ENCODE results near the gene SPCS2.
A peak's percentile ranks its signal among the peaks of the same experiment; 100 is the strongest.

SPCS2 gene

DNA sequence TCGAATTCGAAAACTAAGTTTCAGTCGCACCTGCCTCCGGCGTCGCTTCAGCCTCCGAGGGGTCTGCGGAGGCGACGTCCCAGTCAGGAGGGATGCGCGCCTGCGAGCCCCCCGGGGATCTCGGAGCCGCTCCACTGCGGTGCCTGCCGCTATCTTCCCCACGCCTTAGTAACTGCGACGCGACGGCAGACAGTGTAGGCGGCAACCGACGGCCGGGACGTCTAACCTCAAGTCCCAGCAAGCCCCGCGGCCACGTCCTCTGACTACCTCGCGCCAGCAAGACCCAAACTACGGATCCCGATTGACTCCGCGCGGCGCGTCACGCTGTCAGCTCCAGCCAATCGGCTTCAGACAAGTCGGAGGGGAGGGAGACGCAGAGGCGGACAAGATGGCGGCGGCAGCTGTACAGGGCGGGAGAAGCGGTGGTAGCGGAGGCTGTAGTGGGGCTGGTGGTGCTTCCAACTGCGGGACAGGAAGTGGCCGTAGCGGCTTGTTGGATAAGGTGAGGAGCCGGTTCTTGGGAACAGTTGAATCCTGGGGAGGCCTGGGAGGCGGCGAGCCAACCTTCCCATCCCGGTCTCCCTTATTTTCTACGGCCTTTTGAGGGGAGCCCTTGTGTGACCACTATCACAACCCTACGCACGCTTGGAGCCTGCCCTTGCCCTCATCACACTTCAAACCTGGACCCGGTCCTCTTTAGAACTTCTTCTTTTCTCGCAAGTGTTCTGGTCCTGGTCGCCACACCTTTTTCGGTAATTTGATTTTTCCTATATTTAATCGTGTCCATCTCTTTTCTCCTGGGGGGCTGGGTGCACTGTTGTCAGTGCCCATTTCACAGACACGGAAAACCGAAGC, at the start of gene SPCS2, which contains the start of gene XRRA1:
SPCS2 (plus strand) TSS at position 369 of the 855 bp plus-strand sequence; CDS start at position 389, 20 bp downstream.
XRRA1 (minus strand) TSS at position 194 of the 855 bp plus-strand sequence. CDS start 8,213 bp downstream, outside the sequence.
- H3K4me3 ChIP-seq (ENCODE audit: low read depth, low read length), result peak within 1 kb of the TSS; percentile 99

DNA sequence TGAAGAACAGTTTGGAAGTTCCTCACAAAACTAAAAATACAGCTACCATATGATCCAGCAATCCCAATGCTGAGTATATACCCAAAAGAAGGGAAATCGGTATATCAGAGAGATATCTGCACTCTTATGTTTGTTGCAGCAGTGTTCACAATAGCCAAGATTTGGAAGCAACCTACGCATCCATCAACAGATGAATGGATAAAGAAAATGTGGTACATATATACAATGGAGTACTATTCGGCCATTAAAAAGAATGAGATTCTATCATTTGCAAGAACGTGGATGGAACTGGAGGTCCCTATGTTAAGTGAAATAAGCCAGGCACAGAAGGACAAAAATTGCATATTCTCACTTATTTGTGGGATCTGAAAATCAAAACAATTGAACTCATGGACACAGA, 46.7 kb upstream of the SPCS2 start:
- H3K4me3 ChIP-seq (ENCODE audit: low read depth, low read length), result no peak overlapping the region

DNA sequence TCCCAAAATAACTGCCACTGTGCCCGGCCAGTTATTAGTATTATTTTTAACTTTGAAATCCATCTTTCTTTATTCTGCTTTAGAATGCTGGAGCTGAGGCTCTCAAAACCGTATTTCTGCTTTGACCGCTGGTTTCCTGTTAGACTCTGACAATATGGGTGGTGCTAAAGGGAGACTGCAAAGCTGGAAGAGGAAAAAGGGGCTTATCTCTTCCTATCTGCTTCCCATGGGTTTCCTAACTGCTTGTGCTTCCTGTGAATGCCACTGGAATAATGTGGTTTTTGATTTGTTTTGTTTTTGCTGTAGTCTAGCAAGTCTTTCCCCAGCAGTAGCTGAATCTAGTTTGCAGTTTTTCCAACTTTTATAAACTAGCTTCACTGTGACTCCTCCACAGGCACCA, 43.7 kb upstream of the SPCS2 start:
- no peak overlapping the region for H3K4me3 ChIP-seq (ENCODE audit: low read depth, low read length)

DNA sequence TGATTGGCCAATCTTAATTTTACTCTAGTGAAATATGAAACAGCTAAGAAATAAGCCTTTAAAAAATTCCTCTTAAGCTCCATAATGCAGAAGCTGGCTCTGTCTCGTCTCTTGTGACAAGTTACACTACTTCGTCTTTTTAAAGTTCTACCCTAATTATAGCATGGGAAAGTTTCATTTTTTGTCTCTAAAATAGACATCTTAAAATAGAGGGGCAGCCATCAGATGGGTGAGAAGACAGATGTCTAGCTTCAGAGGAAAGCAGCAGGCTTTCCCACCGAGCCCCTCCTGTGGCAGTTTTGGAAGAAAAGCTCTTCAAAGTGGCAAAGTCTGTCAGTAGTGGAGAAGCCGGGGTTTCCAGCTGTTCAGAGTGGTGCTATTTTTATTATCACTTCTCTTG, 39.7 kb upstream of the SPCS2 start:
- H3K4me3 ChIP-seq (ENCODE audit: low read depth, low read length), result no peak overlapping the region

DNA sequence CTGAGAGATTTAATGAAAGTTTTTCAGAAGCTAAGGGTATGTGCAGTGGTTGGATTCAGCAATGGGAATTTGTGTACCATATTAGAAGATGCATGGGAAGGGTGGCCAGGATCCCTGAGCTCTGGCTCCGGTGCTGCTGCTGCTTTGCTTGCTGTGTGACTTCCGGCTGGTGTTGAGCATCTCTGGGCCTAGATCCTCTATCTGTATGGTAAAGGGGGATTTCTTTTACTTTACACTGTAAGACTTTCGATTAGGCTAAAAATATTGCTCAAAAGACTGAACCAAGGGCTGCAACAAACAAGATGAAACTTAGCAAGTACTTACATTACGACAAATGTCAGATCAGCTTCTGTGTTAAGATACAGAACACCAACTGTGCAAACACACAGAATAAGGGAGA, 39.3 kb upstream of the SPCS2 start:
- no peak overlapping the region for H3K4me3 ChIP-seq (ENCODE audit: low read depth, low read length)

DNA sequence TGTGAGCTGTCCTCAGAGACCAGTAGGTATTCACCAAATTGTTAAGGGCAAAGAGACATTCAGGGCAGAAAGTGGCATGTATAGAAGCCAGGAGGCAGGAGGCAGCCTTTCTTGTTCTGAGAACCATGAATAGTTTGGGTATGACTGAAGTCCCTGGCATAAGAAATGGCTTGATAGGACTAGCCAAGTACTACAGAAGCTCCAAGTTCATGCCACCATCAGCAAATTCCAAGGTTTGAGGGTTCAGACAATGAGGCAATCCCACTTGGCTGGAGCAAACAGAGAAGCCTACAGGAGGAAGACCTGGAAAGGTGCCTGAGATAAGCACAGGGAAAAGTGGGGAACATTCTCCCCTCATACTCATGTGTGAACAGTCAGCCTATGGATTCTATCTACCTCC, 25.9 kb upstream of the SPCS2 start:
- H3K4me3 ChIP-seq (ENCODE audit: low read depth, low read length), result no peak overlapping the region

DNA sequence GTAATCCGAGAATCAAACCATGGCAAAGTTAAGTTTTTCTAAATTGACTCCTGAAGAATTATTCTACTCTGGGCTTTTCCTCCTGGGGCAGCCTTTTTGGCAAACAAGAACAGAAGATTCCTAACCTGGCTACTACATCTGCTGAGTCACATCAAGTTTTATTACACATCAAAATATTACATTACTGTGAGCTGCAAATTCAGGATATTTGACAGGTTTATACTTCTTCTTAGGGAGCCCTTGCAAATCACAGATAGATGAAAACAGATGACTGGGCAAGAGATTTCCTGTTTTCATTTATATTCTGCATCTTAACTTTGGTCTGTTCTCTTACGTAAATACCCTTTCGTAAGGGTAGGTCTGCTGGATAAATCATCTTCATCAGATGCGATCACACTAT, 23.8 kb upstream of the SPCS2 start:
- no peak overlapping the region for H3K4me3 ChIP-seq (ENCODE audit: low read depth, low read length)

DNA sequence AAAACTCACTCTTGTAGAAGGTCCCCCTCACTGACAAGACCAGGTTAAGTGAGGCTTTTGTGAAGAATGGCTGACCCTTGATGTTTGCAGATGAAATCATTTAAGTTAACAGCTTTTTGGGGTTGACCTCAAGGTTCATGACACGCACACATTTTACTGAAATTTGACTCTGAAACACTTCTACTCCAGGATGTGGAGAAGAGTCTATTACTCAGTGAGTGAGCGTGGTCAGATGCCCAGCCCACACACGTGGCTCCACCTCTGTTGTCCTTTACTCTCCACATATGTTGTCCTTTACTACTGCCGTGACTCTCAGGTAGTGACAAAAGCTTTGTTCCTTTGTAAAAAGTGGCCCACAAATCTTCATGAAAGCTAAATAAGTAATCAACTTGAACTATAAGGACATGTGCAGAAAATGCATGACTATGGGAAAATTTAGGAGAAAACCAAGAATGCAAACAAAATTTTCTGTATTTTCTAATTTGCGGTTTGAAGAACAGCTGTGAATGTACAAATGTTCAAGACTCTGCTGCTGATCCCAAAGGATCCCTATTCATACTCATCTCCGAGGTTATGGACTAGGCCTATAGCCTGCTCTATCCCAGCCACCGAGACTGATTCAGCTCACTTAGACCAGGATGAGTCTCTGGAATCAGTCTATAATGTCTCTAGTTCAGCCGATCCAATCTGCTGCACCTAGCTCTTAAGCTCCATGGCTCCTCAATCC, 22.6 kb upstream of the SPCS2 start:
- no peak overlapping the region for H3K4me3 ChIP-seq (ENCODE audit: low read depth, low read length)

DNA sequence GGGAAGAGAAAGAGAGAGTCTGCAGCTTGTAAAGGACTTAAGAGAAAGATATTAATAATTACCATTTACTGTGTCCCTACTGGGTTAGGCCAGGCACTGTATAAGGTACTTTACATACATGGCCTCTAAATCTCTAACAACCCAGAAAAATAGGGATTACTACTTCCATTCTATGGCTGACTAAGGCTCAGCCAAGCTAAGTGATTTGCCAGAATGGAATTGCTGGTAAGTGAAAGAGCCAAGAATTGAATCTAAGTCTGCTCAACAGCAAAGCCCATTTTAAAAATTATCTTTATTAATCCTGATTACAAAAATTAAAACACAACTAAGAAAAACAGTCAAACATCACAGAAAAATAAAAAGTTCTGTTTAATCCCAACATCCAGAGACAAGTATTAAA, 21.6 kb upstream of the SPCS2 start:
- no peak overlapping the region for H3K4me3 ChIP-seq (ENCODE audit: low read depth, low read length)

DNA sequence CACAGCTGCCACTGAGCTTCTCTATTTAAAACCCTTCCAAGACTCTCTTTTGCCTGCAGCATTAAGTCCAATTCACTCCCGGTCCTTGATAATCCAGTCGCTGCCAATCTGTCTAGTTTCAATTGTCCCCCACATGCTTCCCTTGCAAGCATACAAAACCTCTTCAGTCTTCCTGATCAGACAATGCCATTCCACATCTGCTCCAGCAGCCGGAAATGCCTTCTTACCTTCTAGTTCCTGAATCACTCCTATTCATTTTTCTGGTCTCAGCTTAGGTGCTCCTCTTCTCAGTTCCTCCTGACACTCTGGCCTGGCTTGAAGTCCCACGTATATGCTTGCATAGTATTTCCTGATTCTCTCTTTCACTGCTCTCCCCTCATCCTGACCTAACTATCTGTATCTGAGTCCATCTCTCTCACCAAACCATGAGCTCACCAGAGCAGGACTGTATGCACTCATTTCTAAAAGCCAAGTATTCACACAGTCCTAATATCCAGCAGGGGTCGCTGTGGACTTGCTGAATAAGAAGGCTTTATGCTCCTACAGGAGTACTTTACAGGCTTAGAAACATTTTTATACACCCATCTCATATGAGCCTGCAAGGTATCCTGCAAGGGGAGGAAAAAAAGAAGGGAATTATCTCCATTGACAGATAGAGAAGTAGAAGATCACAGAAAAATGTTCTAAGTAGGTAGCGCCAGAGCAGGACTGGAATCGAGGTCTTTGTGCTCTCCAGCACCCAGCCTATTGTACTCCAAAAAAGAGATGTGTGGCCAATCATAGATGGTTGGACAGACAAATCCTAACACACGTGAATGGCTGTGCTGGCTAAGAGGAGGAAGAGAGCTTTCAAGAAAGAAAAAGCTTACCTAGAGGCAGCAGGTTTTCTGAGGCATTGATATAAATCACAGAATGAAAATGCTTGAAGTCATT, 19.4 kb upstream of the SPCS2 start:
- H3K4me3 ChIP-seq (ENCODE audit: low read depth, low read length), result no peak overlapping the region

DNA sequence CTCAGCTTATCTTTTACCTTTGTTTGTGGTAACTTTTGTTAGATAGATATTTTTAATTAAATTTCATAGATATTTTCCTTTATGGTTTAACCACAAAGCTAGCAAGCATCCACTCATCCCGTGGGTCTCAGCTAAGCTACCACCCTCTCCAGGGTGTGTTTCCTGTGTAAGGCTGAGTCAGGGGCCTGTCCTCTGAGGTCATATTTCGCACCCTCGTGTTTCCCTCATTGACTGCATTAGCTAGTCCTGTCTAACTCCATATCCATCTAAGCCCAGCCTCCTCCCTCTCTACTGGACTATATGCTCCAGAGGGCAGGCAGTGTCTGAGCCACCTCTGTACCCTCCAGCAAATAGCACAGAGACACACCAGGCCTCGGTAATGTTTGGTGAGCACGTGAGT, 16.9 kb upstream of the SPCS2 start:
- no peak overlapping the region for H3K4me3 ChIP-seq (ENCODE audit: low read depth, low read length)

DNA sequence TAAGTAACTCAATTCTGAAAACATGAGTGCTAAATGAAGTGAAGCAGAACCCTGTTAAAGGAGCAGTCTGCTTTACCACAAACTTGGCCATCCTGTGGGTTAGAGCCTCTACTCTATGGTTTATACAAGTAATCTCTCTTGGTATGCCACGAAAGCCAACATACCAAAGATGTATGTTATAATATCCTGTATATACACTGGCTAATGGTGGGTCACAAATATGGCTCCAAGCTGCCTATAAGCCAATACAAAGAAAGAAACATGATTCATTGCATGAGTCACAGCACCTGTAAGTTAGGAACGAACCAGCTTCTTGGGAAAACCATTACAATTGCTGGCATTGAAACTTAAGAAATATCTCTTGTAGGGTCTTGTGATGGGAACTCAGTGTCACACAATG, 16.3 kb upstream of the SPCS2 start:
- H3K4me3 ChIP-seq (ENCODE audit: low read depth, low read length), result no peak overlapping the region

DNA sequence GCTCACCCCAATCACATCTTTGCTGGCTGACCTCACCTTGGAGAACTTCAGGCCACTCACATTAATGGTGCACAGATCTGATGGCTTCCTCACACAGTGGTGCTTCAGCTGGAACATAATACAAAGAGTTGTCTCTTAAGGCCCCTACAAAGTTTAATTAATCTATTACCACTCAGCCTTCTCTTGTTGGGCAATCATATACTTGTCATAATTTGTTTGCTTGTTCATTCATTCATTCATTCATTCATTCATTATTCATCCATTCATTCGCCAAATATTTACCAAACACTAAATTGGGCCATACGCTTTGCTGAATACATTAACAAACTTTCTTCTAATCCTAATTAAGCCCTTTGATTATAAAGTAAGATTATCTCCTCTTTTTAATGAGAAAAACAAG, 15.3 kb upstream of the SPCS2 start:
- H3K4me3 ChIP-seq (ENCODE audit: low read depth, low read length), result no peak overlapping the region

DNA sequence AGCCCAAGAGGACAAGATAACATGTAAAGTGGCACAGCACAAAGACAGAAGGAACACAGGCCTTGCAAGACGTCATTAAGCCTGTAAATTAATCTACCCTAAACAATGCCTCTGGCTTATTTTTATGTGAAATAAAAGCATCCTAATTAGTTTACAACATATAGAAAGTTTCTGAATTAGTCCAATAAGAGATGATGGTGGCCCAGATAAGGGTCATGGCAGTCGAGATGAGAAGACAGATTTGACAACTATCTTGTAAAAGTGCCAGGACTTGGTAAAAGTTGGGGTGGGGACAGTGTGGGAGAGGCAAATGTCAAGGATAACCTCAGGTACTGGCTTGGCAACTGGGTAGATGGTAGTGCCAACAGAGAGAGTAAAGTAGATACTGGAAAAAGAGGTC, 13.8 kb upstream of the SPCS2 start:
- H3K4me3 ChIP-seq (ENCODE audit: low read depth, low read length), result no peak overlapping the region

DNA sequence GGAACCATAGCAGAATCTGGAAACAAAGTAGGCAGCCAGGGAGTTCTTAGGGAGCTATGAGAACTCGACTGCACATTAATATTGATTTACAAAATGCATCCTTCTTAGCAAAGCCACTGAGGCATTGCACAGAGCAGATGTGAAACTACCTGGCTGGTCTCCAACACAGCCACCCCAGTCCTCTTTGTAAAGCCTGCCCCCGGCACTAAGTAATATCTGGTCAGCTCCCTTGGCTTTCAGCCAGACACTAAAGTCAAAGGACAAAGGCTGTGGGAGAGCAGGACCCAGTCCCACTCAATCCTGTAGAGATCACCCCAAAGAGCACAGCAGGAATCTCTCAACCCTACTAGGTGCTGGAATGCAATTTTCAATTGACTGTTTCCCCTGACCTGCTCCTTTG, 13.0 kb upstream of the SPCS2 start:
- H3K4me3 ChIP-seq (ENCODE audit: low read depth, low read length), result no peak overlapping the region

DNA sequence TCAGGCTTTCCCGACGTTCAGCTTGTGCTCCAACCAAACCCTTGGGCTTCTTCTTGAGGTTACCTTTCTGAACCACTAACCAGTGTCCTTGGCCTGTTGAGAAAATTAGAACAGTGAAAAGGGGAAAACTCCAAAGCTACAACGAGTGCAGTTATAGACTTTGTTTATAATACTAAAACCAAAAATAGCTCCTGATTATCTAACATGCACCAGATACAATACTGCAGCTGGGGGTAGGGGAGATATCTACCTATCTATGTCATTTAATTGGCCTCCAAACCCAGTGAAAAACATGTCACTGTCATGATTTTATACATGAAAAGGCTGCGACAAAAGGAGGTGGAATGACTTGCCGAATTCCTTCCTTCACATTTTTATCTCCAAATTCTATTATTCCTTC, 12.1 kb upstream of the SPCS2 start:
- H3K4me3 ChIP-seq (ENCODE audit: low read depth, low read length), result no peak overlapping the region

DNA sequence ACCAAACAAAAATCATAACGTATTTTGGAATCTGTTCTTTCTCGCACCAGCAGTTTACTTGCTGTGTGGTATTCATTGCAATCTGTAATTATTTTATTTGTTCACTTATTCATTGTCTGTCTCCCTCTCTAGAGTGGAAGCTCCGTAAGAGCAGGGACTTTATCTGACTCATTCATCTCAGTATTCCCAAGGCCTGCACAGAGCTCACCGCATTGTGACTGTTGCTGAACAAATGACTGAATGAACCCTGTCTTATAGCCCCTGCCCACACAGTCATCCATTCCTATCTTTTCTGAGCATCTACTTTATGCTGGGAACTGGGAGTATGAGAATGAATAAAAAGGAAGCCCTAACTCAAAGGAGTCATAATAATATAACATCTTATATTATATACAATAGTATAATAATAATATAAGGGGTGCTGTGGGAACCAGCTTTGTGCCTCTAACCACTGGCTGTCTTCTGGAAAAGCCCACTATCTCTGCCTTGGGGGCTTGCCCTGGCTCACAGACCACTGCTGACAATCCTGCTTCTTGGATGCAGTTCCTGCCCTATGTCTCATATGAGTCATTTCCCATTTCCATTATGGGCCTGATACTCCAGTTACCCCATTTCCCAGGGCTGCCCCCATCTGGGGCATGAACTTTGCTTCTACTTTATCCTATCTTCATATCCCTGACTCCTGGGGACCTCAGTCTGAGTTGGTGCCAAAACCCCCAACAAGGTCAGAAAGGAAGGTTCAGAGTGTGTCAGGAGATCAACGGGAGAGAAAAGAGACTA, 11.2 kb upstream of the SPCS2 start:
- H3K4me3 ChIP-seq (ENCODE audit: low read depth, low read length), result no peak overlapping the region

DNA sequence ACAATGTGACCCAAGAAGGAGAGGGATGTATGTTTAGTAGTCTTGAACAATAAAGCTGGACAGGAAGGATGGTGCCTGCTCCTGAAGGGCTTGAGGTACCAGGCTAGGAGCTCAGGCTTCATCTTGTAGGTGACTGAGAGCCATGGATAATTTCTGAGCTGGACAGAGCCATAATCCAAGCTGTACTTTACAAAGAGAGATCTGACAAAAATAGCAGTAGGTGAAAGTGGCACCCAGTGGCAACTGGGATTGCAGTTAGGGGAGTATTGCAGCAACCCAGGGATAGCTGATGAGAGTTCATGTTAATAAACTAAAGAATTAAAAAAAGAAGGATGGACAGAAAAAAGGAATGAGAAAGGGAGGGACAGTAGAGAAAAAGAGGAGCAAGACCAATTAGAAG, 7.6 kb upstream of the SPCS2 start:
- H3K4me3 ChIP-seq (ENCODE audit: low read depth, low read length), result no peak overlapping the region

DNA sequence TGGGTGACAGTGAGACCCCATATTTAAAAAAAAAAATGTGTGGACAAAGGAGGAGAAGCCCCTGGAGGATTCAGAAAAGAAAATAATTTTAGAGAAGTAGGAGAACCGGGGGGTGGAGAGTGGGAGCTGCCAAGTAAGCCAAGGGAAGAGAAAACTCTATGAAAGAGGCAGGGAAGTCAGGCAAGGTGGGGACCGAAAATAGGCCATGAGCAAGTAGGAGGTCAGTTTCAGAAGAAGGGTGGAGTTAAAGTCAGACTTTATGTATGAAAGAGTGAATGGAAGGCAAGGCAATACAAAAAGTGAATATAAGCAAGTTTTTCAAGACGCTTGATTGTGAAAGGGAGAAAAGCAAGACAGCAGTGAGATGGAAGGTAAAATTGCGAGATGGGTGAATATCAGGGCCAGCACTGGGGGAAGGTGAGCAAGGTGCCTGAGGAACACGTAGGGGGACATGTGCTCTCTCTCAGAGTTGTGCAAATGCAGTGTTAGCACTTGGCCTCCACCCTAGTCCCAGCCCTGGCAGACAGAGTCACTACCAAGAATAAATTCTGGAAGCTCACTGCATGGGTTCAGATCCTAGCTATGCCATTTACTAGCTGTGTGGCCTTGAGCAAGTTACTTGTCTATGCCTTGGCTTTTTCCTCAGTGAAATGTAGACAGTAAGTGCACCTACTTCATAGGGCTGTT, 6.8 kb upstream of the SPCS2 start:
- H3K4me3 ChIP-seq (ENCODE audit: low read depth, low read length), result no peak overlapping the region

DNA sequence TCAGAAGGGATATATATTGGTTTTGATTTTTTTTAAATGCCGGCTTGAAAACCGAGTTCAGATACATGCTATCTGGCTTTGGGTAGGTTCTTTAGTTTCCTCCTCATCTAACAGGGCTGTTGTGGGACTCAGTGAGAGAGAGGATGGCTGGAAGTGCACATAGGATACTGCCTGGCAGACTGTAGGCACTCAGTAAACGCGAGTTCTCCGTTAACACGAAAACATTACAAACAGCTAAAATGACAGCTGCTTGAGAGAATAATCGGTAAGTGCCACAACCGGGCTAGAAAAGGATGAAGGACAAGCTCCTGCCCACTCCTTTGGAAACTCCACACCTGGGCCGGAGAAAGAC, 544 bp upstream of the SPCS2 start:
- peak overlapping the region; percentile 99 for H3K4me3 ChIP-seq (ENCODE audit: low read depth, low read length)

All from iPS-11a (cell line).